H7 (cell line): Measurements from ENCODE around the gene TFE3. TPM values are rescaled to one million over a fixed set of nuclear protein-coding genes. Genes with fewer than 3 reads are reported as not detected.
A peak's percentile ranks its signal among the peaks of the same experiment; 100 is the strongest.

Experiments used
- DNase-seq: peaks from one replicate; pipeline ENCODE4 v3.0.0; 2012
- H3K27me3 ChIP-seq: 2 replicates; pipeline ENCODE4 v1.6.0; 2011; ENCODE audit warnings: mild to moderate bottlenecking, low read length; ENCODE audit not compliant: control insufficient read depth, insufficient read depth
- H3K36me3 ChIP-seq: replicated peaks from 2 replicates; pipeline ENCODE4 v1.5.1; 2011; ENCODE audit warnings: low read length; ENCODE audit not compliant: control insufficient read depth, insufficient read depth
- H3K4me3 ChIP-seq: 2 replicates; pipeline ENCODE4 v1.5.1; 2011; ENCODE audit warnings: low read depth, mild to moderate bottlenecking, control low read depth, low read length, moderate library complexity; ENCODE audit not compliant: insufficient read depth
- total RNA-seq: library from RNA; depleted of rRNA; stranded (reverse); fragments of >200 nt; shearing (Covaris generic); gene quantifications from 2 replicates; pipeline ENCODE4 v1.2.3, GENCODE V29; 2014

TFE3 gene
- total RNA-seq, 1 experiment from 2014 or later: 41.6 TPM

GRCh38 chrX:49066690-49067089, 23.5 kb upstream of the TFE3 start:
- peak; percentile 54 for DNase-seq
- Histone ChIP-seq H3K4me3 (no peak overlapping the region), H3K27me3 (no peaks in the 10 kb centered on the region), H3K36me3 (peaks cover 2% of the 10 kb centered on the region)

DNA sequence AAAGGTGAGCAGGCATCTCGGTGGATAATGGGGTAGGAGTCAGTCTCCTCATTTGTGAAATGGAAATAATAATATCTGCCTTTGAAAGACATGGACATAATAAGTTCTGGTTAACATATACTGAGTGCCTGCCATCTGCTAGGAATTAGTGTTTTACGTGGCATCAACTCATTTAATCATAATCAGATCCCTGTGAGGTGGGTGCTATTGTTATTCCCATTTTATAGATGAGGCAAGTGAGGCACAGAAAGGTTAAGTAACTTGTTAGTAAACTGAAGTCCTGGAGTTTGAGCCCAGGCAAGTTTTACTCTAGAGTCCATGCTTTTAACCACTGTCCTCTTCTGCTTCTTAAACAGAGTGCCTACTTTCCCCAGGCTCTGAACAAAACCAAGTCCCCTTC, 23.1 kb upstream of the TFE3 start:
- no peaks in the 10 kb centered on the region for H3K27me3 ChIP-seq
- H3K36me3 ChIP-seq: peaks cover 2% of the 10 kb centered on the region
- H3K4me3 ChIP-seq: no peak overlapping the region
- DNase-seq: no peak

- Histone ChIP-seq H3K27me3 (no peaks in the 10 kb centered on the region), H3K4me3 (no peak overlapping the region), H3K36me3 (peaks cover 2% of the 10 kb centered on the region)
- DNase-seq: peak; percentile 59
Measured at GRCh38 chrX:49064735-49065134, 21.6 kb upstream of the TFE3 start.

- Histone ChIP-seq H3K4me3 (no peak overlapping the region), H3K27me3 (no peaks in the 10 kb centered on the region), H3K36me3 (peaks cover 2% of the 10 kb centered on the region)
- DNase-seq: peak; percentile 60
Measured at GRCh38 chrX:49064303-49064702, 21.1 kb upstream of the TFE3 start.

DNA sequence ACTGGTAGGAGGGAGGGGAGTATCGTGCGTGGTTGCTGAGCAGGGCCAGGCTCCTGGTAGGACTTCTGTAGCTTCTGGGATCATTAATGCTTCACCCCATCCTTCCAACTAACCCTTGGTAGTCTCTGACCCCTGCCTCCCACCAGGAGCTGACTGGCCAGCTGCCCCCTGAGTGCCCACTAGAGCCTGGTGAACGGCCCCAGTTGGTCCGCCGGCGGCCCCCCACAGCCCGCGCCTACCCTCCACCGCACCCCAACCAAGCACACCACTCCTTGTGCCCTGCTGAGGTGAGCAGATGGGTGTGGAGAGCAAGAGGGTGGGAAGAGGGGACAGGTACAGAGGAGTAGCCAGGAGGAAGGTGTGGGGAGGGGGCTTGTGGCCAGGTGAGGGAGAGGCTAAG, 20.6 kb upstream of the TFE3 start:
- DNase-seq: peak; percentile 30
- Histone ChIP-seq H3K36me3 (peaks cover 2% of the 10 kb centered on the region), H3K27me3 (no peaks in the 10 kb centered on the region), H3K4me3 (no peak overlapping the region)

- Histone ChIP-seq H3K4me3 (no peak overlapping the region), H3K27me3 (no peaks in the 10 kb centered on the region), H3K36me3 (peaks cover 2% of the 10 kb centered on the region)
- DNase-seq: peak; percentile 32
Measured at GRCh38 chrX:49061916-49062315, 18.8 kb upstream of the TFE3 start.

GRCh38 chrX:49061490-49061889, 18.3 kb upstream of the TFE3 start:
- Histone ChIP-seq H3K36me3 (peaks cover 2% of the 10 kb centered on the region), H3K27me3 (no peaks in the 10 kb centered on the region), H3K4me3 (no peak overlapping the region)
- no peak for DNase-seq

GRCh38 chrX:49060914-49061313, 17.8 kb upstream of the TFE3 start:
- no peak for DNase-seq
- Histone ChIP-seq H3K36me3 (peaks cover 2% of the 10 kb centered on the region), H3K27me3 (no peaks in the 10 kb centered on the region), H3K4me3 (no peak overlapping the region)

GRCh38 chrX:49059681-49060085, 16.5 kb upstream of the TFE3 start:
- peak overlapping the region; percentile 42; the same call in 1 of the 2 replicates for H3K4me3 ChIP-seq
- H3K27me3 ChIP-seq: no peaks in the 10 kb centered on the region
- DNase-seq: peak; percentile 73

DNA sequence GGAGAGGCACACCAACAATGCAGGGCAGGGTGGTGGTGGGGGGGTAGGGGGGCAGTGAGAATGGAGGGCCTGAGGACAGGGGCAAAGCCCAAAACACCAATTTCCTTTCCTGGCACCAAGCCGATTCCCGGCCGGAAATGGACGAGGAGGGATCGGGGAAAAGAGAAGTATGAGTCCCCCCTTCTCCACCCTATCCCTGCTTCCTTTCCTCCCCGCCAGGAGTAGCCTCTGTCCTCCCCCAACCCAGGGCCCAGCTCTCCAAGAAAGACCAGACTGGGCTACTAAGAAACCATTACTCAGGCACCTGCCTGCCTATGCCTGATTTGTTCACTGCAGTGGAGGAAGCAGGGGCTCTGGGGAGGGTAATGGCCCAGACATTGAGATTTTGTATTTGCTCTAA, 16.0 kb upstream of the TFE3 start:
- Histone ChIP-seq H3K4me3 (peak overlapping the region; percentile 42), H3K27me3 (no peaks in the 10 kb centered on the region), H3K36me3 (peaks cover 2% of the 10 kb centered on the region)
- DNase-seq: peak; percentile 71

More at GRCh38 chrX:49059681-49060085, 16.5 kb upstream of the TFE3 start:
- peaks cover 2% of the 10 kb centered on the region for H3K36me3 ChIP-seq

GRCh38 chrX:49058794-49059193, 15.6 kb upstream of the TFE3 start, which contains the start of gene CCDC120:
CCDC120 (plus strand) TSS chrX:49058999; CDS start chrX:49062042, 3,043 bp downstream.
- Histone ChIP-seq H3K27me3 (no peaks in the 10 kb centered on the region), H3K36me3 (peaks cover 2% of the 10 kb centered on the region), H3K4me3 (peak within 1 kb of the TSS; percentile 42)
- DNase-seq: peak; percentile 90

GRCh38 chrX:49054073-49054762, 11.1 kb upstream of the TFE3 start:
- no peaks in the 10 kb centered on the region for H3K27me3 ChIP-seq
- no peaks in the 10 kb centered on the region for H3K36me3 ChIP-seq

DNA sequence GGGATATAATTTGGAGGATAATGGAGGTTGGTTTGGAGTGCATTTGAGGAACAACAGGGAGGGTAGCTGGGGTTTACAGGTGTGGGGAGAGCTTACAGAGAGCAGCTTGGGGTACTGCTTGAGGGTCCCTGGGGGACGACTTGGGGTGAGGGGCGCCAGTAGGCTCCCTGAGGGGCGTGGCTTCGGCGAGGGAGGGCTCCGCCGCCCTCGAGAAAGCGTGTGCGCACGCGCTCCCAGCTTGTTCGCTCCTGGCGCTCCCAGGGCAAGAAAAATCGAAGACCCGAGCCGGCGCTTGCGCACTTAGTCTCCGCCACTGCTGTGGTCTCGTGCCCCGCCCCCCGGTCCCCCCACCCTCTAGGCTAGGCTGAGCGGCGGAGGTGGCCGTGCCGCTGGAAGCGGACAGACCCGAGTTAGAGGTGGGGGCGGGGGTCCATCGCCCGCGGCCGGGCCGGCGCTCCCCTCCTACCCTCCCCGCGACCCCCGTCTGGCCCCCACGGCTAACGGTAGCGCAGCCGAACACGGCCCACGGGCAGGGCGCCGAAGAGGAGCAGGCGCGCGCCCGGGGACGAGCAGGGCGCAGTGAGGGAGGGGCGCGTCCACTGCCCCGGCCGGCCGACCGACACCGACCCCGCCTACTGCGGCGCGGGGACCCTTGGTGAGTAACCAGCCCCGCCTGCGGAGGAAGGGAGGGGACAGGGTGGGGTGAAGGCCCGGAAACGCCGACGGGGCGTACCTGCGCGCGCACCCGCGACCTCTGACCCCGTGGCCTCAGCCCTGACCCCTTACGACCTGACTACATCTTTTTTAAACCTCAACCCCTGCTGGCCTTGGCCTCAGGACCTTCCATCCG, 10.3 kb upstream of the TFE3 start:
- Histone ChIP-seq H3K36me3 (no peaks in the 10 kb centered on the region), H3K4me3 (peak overlapping the region; percentile 55), H3K27me3 (no peaks in the 10 kb centered on the region)
- peak; percentile 98 for DNase-seq

More at GRCh38 chrX:49054073-49054762, 11.1 kb upstream of the TFE3 start:
- H3K4me3 ChIP-seq: peak overlapping the region; percentile 55
- no peak for DNase-seq

DNA sequence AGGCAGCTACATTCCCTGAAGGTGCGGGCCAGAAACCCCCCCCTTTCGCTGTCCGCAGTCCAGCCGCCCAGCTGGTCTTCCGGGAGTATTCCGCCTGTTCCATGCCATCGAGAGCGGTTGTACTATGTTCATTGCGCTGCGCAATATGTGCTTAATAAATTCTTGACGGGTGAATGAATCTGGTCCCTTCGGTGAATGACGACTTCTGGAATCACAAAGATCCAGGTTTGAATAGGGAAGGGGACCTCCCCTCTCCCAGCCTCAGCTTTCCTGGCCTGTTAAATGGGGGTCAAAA, 777 bp upstream of the TFE3 start:
- peaks cover 5% of the 10 kb centered on the region for H3K36me3 ChIP-seq
- no peak for DNase-seq
- no peak overlapping the region for H3K4me3 ChIP-seq
- no peaks in the 10 kb centered on the region for H3K27me3 ChIP-seq

DNA sequence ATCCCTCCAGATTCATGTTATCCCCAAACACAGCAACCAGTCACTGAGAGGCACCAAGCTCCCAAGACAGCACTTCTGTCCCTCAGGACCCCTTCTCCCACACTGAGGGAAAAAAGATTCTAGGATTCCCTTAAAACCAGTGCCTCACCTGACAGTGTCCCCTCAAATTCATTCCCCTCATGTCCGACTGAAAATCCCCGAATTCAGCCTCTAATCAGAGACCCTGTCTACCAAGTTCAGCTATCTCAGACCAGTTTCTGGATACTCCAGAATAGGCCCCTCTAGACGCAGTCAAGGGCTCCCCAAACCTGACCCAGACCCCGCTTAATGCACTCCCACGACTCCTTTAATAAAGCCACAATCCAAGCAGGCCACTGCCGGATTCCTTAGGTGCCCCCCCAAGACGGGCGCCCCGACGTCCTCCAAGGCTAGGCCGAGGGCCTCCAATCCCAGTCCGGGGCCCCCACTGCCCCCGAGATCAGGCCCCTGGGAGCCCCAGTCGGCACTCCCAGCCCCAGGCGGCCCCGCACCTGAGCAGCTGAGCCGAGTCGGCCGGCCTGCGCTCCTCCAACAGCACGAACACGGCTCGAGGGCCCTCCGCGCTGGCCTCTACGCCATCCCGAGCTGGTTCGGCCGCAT, 457 bp downstream of the TFE3 start:
- no peaks in the 10 kb centered on the region for H3K27me3 ChIP-seq
- peak overlapping the region; percentile 85 for H3K4me3 ChIP-seq
- no peak for DNase-seq
- peaks cover 16% of the 10 kb centered on the region for H3K36me3 ChIP-seq
